GM19193 (cell line): ENCODE measurements around the gene SRRM2.
A peak's percentile ranks its signal among the peaks of the same experiment; 100 is the strongest.

Experiments used
- POLR2A ChIP-seq: IDR thresholded peaks from 4 replicates; pipeline ENCODE4 v1.6.1; 2011; ENCODE audit not compliant: insufficient read depth, insufficient read length; ENCODE audit errors: extremely low read depth

The SRRM2 gene

DNA sequence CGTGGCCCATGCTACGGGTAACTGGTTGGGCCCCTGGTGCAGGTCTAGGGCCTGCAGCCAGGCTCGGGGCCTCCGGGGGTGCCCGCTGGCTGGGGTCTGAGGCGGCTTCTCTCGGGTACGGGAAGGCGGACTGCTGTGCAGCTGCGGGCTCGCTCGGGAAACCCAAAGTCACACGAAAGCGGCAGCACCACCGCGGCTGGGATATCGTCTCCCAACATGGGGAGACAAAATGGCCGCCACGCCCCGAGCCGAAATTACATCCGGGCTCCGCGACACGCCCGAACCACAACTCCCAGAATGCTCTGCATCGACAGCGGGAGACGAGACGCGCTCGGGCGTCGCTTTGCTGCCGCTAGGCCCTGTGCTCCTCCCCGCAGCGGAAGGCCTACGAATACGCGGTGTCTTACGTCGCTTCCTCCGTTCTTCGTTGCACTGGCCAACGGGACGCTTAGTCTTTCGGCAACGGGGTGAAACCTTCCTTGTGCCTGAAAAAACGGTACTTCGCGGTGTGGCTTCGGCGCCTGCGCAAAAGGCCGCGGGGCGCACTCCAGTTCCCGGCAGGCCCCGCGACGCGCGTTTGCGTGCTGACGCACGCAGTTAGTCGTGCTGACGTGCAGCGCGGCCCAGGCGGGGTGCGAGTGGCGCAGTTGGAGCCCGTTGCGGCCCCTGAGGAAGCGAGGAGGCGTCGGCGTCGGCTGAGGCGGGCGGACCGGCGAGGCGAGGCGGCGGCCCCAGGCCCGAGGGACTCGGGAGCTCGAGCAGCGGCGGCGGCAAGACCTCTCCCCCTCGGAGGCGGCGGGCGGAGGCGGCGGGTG, at the start of gene SRRM2:
Gene SRRM2 (plus strand): TSS at position 604 of the 815 bp plus-strand sequence. CDS start 3,727 bp downstream, outside the sequence.
- TF ChIP-seq POLR2A: peak; percentile 90

DNA sequence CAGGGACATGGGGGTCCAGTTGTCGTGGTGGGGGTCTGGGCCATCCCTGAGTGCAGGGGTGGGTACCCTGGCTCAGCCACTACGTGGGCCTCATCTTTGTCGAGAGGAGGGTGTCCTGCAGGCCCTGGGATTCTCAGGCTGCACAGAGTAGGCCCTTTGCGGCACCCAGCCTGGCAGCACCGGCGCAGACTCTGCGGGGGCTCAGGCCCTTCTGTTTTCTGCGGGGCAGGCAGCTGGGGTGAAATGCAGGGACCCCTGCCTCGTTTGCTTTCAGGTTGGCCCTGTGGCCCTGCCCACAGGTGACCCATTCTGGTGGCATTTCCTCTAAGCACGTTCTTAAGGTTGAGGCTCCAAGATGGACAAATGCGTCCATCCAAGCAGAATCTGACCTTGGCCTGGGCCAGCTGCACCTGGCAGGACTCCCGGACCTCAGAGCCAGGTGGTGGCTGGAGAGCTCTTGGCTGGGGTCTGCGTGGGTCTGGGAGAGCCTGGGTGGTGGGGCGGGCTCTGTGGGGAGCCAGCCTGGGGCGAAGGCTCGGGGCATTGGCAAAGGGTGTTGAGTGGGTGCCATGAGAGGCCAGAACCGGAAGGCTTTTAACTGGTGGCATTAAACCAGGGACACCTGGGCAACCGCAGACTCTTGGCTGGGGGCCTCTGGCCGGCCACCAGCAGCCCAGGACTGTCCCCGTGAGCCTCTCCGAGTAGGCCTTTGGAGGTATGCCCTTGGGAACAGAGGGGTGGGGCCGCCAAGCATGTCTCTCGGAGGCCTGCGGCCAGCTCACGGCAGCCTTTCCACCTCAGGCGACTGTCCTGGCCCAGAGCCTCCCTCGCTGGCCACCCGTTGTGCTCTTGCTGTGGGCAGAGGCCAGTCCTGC, 49.3 kb upstream of the SRRM2 start:
- no peak for TF ChIP-seq POLR2A

DNA sequence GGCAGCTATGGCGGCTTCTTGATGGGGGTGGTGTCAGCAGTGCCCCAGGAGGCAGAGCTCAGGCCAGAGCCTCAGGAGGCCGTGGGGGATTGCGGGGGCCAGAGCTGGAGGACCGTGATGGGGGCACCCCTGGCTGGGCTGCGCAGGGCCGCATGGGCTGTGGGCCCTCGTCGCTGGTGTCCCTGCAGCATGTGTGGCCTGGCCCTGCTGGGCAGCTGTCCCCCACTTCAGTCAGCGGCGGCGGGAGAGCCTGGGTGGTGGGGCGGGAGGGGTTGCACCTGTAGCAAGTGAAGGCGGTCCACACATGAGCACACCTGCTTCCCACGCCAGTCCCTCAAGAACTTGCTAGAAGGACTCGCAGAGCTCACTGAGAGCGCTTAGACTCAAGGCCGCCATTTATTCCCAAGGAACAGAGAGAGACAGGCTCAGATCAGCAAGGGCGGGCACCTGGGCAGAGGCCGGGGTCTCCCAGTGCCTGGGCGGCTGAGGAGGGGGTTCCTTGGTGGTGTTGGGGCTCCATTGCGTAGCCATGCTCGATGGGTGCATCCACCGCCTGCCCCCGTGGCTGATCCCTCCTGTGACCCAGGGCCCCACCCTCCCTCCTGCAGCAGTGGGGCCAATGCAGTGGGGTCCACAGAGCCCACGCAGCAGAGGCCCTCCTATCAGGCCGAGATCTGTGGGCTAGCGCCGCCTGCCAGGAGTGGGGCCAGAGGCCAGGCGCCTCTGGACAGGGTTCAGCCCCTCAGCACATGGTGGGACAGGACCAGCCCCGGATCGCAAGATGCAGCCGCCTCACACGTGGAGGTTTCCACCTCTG, 48.1 kb upstream of the SRRM2 start:
- TF ChIP-seq POLR2A: no peak

DNA sequence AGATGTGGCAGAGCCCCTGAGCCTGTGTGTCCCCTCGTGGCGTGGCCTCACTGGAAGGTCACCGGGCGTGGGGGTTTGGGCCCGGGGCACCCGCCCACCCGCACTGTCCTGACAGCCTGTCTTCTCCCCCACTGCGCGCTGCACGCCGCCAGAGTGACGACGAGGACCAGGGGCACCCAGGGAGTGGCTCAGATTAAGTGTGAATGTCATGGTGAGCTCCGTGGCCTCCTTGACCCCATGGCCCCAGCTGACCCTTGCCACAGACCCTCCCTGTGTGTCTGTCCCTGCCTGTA, 47.5 kb upstream of the SRRM2 start:
- TF ChIP-seq POLR2A: no peak

DNA sequence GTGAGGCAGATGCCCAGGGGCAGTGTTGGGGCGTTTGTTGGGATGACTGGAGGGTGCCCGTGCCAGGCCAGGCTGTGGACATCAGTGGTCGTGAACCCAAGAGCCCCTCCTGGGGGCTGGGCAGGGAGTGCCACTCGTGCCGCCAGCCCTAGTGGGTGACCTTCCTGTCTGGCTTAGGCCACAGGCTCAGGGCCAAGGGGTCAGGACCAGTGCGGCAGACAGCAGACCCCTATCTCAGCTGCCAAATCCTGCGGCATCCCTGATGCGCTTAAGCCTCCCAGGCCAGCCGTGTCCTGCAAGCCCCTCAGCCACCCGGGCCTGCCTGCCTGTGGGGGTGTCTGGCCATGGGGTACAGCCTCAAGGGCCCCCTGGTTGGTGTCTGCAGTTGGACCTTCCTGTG, 47.1 kb upstream of the SRRM2 start:
- TF ChIP-seq POLR2A: no peak

DNA sequence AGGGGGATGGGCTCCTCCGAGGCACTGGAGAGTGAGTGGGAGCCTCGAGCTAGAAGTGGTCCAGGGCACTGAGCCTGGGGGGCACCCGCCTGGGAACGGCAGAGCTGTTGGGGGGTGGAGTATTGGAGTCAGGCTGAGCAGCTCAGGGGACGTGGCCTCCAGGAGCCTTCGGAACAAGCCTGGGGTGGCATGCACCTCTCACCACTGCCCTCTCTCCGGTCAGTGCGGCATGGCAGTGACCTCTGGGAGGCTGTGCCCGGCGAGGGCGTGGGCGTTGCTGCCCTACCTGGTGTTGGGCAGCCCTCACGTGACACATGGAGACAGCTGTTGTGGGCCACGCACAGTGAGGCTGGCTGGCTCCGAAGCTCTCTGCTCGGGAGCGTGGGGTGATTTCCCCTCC, 46.4 kb upstream of the SRRM2 start:
- TF ChIP-seq POLR2A: no peak

DNA sequence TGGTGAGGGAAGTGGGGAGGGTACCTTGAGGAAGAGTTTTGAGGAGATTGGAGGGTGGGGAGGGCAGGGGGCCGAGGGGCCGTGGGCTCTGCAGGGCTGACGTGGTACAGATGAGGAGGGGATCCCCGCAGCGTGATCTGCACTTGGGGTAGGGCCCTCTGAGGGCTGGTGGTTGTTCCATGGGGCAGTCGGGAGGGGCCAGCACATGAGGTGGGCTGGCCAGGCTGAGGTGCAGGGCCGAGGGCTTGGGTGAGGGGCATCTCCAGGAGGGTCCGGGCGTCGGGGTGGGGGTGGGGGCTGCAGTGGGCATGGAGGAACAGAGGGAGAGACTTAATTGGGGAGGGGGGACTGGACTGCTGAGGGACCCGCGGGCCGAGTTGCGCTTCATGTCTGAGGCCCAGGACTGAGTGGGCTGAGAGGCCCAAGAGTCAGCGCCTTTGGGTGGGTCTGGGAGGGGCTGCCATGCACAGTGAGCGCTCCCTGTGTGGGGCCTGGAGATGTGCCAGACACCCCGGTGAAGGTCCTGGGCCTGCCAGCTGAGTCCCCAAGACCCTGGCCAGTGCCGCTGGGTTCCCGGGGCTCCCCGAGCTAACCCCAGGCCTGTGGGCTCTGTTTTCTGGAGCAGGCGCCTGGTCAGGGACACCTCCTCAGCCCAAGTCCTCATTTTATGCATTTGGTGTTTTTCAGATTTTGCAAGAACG, 45.7 kb upstream of the SRRM2 start:
- no peak for TF ChIP-seq POLR2A

DNA sequence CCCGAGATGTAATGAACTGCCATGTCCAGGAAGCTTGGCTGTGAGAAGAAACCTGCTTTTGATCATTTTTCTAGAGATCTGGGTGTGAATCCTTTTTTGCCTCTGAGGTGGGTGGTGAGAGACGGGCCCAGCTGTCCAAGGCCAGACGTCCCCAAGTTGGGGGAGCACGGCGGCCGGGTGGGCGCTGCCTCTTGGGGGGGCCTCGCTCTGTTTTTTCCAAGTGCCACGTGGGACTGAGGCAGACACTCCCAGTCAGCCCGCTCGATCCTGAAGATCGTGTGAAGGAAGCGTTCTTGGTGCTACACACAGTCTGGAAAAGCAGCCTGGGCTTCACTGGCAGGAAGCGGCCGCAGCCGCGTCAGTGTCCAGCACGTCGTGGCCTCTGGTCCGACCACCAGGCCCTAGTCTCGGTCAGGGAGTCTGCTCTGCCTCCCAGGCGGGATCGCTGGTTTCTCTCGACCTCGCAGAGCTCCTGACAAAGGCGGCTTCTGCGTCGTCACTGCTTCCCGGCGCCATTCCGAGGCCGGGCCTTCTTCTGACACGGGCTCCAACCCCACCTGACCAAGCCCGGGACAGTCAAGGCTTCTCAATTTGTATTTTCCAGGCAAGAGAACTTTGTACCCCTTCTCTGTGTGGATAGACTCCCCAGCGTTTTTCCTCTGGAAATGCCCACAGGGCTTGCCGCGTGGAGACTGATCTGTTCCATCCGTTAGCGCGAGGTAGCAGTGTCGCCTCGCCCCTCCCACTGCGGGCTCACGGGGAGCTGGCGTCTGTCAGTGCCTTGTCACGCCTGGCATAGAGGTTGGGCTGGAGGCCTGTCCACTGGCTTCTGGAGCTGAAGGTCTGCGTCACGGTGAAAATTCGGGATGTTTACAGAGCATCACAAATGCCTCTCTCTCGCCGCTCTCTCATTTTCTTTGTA, 44.8 kb upstream of the SRRM2 start:
- no peak for TF ChIP-seq POLR2A

DNA sequence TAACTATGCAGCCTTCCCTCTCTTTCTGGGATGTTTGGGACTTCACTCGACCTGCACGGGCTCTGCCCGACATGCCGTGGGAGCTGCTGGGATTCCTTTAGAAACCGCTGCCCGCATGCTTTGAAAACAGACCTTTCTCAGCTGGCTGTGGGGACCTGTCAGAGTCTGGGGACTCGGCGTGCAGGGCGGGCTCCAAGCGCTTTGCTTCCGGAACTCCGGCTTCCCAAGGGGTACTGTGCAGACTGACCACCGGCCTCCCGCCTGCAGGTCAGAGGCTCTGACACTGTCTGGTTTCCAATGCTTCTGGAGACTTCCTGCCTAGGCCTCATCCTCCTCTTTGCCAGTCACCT, 44.2 kb upstream of the SRRM2 start:
- TF ChIP-seq POLR2A: no peak

DNA sequence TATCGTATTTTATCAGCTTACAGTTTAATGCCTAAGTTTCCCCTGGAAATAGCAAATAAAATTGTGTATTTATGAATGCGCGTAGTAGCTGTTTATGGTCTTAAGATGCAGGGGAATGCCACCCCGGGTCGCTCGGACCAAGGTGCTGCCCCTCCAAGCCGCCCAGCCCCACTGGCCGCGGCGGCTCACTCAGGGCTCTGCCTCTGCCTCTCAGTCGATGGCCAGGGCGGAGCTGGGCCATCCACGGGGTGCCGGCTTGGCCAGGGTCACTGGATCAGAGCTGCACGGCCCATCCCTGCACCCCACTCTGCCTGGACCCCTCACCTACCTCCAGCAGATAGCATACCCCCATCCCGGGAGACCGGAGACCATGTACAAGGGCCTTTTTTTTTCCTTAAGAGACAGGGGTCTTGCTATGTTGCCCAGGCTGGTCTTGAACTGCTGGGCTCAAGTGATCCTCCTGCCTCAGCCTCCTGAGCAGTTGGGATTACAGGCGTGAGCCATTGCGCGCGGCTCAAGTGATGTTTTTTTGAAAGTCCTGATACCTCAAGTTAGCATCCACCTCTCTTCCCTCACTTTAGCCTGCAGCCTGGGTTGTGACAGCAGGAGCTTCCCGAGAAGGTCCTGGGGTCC, 43.4 kb upstream of the SRRM2 start:
- TF ChIP-seq POLR2A: no peak

DNA sequence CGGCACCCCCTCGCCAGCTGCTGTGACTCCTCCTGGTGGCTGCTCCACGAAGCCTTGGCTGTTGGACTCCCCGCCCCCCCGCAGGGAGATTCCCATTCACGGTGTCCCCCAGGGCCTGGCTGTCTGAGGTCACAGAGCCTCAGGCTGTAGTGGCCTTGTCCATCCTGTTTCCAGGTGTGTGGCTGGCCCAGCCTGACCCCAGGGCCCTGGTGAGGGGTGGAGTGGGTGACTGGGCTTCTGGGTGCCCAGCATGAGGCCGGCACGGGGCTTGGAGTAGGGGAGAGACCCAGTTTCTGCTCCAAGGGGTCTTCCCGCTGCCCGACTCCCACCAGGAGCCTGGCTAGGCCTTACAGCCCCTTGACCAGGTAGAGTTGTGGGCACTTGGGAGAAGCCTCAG, 42.9 kb upstream of the SRRM2 start:
- no peak for TF ChIP-seq POLR2A

DNA sequence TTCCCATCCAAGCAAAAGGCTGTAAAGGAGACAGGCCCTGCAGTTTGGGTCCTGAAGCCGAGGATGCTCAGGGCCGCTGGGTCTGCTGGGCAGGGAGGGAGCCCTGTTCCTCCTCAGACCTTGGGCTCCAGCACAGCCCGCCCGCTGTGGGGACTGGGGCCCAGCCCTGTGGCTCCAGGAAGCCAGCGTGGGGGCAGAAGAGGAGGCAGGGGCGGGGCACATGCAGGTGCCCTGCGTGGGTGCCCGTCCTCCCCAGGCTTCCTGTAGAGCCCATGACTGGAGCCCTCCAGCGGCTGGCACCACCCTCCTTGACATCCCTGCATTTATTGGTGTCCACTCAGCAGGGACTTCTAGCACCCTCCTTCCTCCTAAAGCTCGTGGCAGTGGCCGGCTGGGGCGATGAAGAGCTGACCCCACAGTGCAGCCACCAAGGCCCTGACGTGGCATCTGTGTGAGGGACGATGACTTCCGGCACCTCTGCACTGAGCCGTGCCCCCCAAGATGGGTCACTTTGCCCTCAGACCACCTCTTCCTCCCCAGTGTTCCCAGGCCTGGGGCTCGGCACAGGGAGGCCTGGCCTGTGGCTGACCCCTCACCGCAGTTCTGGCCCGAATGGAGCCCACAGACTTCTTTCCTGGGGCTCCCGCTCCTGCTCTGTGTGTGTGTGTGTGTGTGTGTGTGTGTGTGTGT, 42.3 kb upstream of the SRRM2 start:
- TF ChIP-seq POLR2A: no peak

DNA sequence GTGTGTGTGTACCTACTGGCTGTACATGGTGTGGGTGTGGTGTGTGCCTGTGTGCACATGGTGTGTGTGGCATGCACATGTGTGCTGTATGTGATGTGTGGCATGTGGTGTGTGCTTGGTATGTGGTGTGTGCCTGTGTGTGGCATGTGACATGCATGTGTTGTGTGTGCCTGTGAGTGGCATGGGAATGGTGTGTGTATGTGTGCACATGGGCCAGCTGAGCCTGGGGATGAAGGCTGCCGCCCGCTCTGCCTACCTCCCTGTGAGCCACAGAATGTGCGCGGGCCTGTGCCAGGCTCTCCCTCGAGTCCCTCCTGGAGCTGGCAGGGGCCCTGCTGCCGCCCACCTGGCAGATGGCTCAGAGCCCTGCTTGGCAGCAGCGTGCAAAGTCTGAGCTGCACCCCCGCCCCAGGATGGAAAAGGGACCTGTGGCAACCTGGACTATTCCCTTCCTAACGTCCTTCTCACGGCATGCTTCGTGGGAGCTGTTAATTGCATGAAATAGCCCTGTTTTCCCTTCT, 41.7 kb upstream of the SRRM2 start:
- no peak for TF ChIP-seq POLR2A
